NCI-H82 (cell line): ENCODE measurements around the gene SLX9.
"Not testable (repeated sequence)": the region's sequence is repeated elsewhere in the genome, so short reads cannot be mapped to it uniquely, and the experiment has no call there.

Experiments used
- DNase-seq: peaks from one replicate; lab custom pipeline; 2025; lab: John Stamatoyannopoulos, UW

The SLX9 gene

GRCh38 chr21:44916965-44917364, 22.9 kb upstream of the SLX9 start:
- no peak for DNase-seq

GRCh38 chr21:44917446-44918106, 22.3 kb upstream of the SLX9 start:
- no peak for DNase-seq

DNA sequence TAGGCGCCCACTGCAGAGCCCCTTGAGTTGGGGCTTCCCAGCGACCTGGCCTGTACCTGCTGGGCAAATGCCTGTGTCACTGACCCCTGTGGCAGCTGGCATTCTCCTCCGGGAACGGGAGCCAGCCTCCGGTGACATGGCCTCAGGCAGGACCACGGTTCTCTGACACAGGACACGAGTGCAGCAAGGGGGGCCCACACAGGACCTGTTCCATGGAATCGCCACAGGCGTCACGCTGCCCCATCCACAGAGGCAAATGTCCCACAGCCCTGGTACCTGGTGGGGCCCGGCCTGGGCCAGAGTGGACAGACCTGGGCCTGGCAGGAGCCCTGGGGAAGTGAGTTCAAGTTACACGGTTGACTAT, 21.7 kb upstream of the SLX9 start:
- no peak for DNase-seq

GRCh38 chr21:44918581-44919033, 21.2 kb upstream of the SLX9 start:
- no peak for DNase-seq

DNA sequence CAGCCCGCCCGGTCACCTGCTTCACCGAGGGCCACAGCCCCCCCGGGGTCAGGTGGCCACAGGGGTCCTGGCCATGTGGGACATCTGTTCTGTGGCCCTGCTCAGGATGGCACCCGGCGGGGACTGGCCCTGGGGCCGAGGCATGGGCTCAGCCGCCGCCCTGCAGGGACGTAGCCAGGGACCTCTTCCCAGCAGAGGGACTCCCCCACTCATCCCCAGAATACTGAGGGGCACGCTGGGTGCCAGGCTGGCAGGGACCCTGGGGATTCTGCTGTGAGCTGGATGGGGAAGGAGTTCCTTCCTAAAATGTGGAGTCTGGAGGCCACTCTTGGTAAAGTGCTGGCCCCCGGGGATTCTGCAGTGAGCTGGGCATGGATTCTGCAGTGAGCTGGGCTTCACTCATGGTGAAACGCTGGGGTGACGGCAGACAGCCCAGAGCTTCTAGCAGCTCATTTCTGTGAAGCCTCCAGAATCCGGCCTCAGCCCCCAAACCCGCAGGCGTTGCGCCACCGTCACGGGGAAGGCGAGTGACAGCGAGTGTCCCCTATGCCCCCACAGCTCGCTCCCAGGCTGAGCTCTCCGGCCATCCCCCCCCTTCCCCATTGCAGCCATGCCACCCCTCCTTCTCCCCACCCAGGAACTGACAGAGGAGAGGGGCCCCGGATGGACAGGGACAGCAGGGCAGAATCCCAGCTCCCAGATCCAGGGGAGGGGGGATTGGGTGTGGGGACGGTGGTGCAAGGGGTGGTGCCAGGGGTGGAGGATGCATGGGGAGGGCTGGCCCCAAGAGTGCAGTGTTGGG, 20.5 kb upstream of the SLX9 start:
- DNase-seq: no peak

- DNase-seq: no peak
Measured at GRCh38 chr21:44919913-44920693, 19.7 kb upstream of the SLX9 start.

GRCh38 chr21:44920694-44921604, 18.9 kb upstream of the SLX9 start, which contains the start of gene ITGB2:
Gene ITGB2 (minus strand): TSS chr21:44920899. CDS start chr21:44910782, 10,117 bp downstream.
- DNase-seq: no peak

- no peak for DNase-seq
Measured at GRCh38 chr21:44921928-44922327, 17.9 kb upstream of the SLX9 start.

DNA sequence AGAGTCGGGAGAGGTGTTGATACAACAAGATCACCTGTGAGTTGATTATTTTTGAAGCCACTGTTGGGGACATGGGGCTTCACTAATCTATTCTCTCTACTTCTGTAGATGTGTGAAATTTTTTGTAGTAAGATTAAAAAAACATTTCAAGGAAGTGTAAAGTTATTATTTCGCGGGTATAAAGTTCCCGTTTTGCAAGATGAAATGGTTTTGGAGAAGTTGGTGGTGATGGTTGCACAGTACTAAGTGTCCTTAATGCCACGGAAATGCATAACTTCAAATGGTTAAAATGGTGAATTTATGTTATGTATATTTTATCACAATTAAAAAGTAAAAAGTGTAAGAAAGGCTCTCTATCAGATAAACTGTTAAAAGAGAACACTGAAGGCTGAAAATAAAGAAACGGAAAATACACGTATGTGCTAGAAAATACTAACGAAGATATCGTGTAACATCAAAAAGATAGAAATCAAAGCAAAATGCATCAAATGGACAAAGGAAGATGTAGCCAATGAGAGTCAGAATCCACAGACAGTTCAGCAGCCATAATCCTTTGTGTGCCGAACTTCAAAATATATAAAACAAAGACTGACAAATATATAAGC, 16.2 kb upstream of the SLX9 start:
- no peak for DNase-seq

GRCh38 chr21:44924606-44925377, 15.0 kb upstream of the SLX9 start:
- no peak for DNase-seq

GRCh38 chr21:44925378-44925755, 14.5 kb upstream of the SLX9 start:
- no peak for DNase-seq

- DNase-seq: no peak
Measured at GRCh38 chr21:44926331-44927101, 13.3 kb upstream of the SLX9 start.

DNA sequence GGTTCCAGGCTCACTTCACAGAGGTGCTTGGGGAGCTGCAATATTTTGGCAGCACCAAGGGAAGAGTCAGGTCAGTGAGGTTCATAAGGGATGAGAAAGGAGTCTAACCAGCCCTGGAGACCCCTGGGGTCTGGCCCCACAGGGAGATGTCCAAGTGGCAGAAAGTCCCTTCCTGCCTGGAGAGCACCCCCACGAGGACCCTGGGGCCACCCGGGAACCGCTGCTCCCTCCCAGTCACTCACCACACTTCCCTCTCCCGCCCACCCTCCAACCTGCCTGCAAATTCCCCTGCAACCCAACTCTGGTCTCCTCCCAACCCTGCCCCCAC, 12.6 kb upstream of the SLX9 start:
- no peak for DNase-seq

- DNase-seq: no peak
Measured at GRCh38 chr21:44927587-44928461, 12.0 kb upstream of the SLX9 start.

- DNase-seq: not testable (repeated sequence)
Measured at GRCh38 chr21:44928500-44929241, 11.2 kb upstream of the SLX9 start.

DNA sequence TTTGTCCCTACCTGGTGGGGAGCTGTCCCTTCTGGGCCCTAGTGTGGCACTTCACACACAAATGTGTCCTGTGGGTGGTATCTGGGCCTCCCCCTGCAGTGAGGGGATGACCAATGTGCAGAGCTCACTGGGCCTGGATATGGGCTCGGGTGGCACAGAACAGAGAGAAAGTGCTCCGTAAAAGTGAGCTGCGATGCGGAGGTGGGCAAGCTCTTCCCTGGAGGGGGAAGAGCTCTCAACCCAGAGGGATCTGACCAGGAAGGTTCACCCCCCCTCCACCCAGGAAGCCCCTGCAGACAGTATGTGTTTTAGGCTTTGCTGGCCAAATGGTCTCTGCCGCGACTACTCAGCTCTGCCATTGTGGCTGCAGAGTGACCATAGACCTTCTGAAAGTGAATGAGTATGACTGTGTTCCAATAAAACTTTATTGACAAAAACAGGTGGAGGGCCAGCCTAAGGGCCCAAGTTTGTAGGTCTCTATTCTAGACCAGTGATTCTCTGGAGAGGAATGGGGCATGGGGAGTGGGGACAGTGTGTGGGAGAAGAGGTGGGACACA, 10.5 kb upstream of the SLX9 start:
- DNase-seq: no peak

DNA sequence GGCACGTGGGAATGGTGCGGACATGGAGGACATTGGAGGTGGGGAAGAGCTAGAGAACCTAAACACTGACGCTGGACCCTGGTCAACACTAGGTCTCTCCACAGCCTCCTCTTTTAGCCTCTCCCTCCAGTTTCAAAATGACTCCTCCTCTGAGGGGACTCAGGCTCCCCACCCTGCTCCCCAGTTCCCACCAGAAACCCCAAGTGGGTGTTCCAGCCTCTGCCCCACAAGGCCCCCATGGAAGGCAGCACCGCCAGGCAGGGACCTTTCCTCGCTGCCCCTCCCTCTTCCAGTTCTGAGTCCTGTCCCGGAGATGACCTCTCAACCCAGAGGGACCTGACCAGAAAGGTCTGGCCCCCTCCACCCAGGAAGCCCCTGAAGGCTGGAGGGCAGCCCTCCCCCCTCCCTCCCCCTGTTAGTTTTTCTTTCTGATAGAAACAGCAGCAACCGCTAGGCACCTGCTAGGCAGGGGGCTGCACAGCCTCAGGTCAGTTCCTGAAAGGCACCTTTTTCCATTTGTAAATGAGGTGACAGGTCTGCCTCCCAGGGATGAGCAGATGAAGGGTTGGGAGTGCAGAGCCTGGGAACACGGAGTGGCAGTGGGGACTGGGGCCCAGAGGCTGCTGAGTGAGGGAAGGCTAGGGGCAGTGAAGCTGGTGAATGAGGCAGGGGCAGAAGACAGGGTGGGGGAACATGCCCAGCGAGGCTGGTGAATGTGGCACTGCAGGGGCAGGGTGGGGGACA, 9.9 kb upstream of the SLX9 start:
- no peak for DNase-seq
